Epithelial cell of esophagus (primary cell): Measurements from ENCODE around the gene PACSIN2.

Source experiments
- DNase-seq: peaks from one replicate; pipeline ENCODE4 v3.0.0; 2010; ENCODE audit warnings: low read depth
- H3K4me3 ChIP-seq: 2 replicates; pipeline ENCODE4 v1.5.1; 2011; ENCODE audit warnings: mild to moderate bottlenecking, low read length, control low read depth
- TF ChIP-seq, protein P1 (sequence below): IDR thresholded peaks from 2 replicates; pipeline ENCODE4 v1.5.1; 2011; ENCODE audit warnings: low read depth, mild to moderate bottlenecking, low read length, control low read depth, inconsistent platforms; ENCODE audit not compliant: insufficient read depth; ENCODE audit errors: missing control alignments

The PACSIN2 gene

DNA sequence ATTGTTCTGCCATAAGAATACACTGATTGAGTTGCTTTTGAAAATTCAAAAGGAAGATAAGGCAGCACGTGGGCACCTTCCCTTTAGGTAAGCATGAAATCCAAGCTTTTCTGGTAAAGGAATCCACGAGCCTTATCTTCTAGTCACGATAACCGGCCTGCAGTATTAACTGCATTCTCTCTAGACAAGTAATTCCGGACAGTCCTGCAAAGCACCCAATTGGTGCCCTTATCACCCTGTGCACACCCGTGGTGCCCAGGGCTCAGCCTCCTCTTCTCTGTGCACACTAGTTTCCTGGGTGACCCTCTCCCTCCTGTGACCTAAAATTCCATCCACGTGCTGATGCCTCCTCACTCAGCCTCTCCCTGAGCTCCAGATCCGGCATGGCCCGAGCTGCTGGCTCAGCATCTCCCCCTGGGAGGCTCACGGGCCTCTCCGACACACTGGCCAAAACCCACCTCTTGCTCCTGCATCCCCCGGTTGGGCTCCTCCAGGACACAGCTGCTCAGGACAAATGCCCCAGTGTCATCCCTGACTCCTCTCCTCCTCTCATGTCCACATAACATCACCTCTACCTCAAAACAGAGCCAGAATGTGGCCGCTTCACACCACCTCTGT lies 63.7 kb downstream of the PACSIN2 start:
- TF ChIP-seq, protein P1, sequence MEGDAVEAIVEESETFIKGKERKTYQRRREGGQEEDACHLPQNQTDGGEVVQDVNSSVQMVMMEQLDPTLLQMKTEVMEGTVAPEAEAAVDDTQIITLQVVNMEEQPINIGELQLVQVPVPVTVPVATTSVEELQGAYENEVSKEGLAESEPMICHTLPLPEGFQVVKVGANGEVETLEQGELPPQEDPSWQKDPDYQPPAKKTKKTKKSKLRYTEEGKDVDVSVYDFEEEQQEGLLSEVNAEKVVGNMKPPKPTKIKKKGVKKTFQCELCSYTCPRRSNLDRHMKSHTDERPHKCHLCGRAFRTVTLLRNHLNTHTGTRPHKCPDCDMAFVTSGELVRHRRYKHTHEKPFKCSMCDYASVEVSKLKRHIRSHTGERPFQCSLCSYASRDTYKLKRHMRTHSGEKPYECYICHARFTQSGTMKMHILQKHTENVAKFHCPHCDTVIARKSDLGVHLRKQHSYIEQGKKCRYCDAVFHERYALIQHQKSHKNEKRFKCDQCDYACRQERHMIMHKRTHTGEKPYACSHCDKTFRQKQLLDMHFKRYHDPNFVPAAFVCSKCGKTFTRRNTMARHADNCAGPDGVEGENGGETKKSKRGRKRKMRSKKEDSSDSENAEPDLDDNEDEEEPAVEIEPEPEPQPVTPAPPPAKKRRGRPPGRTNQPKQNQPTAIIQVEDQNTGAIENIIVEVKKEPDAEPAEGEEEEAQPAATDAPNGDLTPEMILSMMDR = no peak
- DNase-seq = no peak
- no peak overlapping the region for H3K4me3 ChIP-seq

DNA sequence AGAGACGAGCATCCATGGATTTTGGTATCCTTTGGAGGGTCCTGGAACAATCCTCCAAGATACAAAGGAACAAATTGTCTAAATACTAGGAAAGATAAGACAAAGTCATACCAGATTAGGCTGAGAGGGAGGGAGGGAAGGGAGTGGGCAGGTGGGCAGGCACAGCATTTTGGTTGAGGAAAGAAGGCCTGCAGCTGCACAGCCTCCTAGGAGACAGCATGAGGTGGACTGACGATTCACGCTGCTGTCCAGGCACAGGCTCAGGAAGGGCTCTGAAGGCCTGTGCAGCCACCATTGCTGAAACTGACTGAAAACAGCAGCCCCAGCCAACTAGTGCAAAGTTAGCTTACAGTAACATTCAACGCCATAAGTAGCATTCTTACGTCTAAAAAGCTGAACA lies 64.7 kb downstream of the PACSIN2 start:
- no peak for DNase-seq

DNA sequence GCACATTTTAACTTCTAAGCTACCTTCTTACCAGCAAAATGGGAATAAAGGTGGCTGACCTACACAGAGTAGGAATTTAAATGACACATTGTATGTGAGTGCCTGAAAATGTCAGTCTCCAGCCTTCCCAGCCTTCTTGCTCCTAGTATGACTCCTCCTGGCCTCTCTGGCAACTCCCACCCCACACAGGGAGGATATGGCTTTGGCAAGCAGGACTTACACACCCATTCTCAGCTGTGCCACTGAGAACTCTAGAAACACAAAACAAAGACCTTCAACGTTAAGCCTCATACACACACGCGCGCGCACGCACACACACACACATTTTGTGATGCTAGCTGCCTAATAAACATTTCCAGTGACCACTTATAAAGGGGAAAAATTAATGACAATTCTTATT lies 65.8 kb downstream of the PACSIN2 start:
- H3K4me3 ChIP-seq = no peak overlapping the region
- peak; percentile 72 for DNase-seq
- TF ChIP-seq, protein P1 = no peak

More for the DNA sequence above, 64.7 kb downstream of the PACSIN2 start:
- no peak overlapping the region for H3K4me3 ChIP-seq
- TF ChIP-seq, protein P1 = no peak

DNA sequence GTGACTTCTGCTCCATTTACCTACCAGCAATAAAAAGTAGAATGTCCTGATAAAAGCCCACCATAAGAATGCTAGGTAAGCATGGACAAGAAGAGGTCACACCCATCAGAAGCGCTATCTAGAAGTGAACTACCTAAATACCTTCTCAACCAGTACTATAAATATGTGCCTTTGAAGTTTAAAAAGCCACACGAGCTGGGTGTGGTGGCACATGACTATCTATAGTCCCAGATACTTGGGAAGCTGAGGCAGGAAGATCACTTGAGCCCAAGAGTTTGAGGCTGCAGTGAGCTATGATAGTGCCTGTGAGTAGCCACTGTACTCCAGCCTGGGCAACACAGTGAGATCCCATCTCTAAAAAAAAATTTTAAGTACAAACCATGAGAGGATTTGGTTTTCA lies 66.7 kb downstream of the PACSIN2 start:
- no peak overlapping the region for H3K4me3 ChIP-seq
- TF ChIP-seq, protein P1 = no peak
- no peak for DNase-seq

DNA sequence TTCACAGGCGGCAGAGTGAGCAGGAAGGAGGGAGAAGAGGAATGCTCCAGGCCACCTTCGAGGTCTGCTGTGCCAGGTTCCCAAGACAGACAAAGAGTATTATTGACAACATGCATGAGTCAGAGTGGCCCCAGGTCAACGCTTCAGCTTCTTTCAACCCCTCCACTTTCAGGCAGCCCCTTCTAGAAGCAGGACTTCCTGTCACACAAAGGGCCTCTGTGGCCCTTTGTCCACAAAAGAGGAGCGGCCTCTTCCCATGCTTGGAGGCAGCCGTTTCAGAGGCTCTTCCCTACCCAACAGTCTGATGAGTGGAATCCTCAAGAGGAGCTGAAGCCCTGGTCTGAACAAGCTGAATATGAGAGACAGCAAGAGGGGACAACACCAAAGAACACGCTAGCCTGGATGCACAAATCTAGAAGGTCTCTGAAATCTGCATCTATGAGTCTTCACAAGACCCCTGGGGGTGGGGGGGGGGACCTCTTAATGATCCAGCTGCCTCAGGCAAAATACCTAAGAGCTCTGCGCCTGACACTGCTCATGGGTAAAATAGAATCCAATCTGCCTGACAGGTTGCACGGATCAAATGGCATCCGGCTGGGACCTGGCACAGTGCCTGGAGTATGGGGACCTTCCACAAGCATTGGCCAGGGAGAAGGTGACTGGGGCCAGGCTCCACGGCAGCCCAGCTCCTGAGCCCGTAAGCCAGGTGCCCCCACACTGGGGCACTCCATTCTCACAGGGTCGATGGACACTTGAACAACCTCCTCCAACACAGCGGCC lies 67.5 kb downstream of the PACSIN2 start:
- TF ChIP-seq, protein P1 = no peak
- no peak overlapping the region for H3K4me3 ChIP-seq
- peak; percentile 45 for DNase-seq

DNA sequence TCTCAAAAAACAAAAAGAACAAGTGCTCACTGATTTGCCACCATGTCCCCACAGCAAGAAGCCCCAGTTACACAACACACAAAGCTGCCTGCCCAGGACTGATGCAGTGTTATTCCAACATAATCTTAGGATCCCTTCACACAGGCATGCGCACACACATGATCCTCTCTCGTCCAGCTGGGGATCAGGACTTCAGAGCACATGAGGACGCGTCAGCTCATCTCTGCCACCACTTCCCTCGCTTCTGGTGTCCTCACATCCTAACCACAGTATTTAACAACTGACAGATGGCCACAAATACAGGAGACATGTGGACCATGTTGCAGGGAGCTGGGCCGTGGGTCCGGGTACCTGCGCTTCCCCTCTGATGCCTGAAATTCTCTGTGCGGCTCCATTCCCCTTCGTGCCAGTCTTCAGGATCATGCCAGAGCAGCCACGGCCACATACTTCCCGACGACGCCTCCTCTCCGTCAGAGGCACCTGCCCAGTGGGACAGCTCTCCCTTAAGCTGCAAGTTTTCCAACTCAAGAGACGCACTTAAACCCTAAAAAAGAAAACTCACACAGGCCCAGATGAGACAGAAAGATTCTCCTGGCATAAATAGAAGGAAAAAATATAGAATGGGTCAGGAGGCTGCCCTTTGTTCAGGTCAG lies 68.3 kb downstream of the PACSIN2 start:
- no peak overlapping the region for H3K4me3 ChIP-seq
- TF ChIP-seq, protein P1 = no peak
- DNase-seq = no peak
